GM19324 (cell line): ENCODE results near the gene MYD88.

Source experiments
- ATAC-seq: cut with Tn5 transposase; IDR thresholded peaks from one replicate; pipeline ENCODE4 v1.9.1; 2021; ENCODE audit warnings: mild to moderate bottlenecking, moderate library complexity; ENCODE audit not compliant: unreplicated experiment, low FRiP score

MYD88 gene

GRCh38 chr3:38139652-38140051 is 1.2 kb downstream of the MYD88 start:
- no peak for ATAC-seq

DNA sequence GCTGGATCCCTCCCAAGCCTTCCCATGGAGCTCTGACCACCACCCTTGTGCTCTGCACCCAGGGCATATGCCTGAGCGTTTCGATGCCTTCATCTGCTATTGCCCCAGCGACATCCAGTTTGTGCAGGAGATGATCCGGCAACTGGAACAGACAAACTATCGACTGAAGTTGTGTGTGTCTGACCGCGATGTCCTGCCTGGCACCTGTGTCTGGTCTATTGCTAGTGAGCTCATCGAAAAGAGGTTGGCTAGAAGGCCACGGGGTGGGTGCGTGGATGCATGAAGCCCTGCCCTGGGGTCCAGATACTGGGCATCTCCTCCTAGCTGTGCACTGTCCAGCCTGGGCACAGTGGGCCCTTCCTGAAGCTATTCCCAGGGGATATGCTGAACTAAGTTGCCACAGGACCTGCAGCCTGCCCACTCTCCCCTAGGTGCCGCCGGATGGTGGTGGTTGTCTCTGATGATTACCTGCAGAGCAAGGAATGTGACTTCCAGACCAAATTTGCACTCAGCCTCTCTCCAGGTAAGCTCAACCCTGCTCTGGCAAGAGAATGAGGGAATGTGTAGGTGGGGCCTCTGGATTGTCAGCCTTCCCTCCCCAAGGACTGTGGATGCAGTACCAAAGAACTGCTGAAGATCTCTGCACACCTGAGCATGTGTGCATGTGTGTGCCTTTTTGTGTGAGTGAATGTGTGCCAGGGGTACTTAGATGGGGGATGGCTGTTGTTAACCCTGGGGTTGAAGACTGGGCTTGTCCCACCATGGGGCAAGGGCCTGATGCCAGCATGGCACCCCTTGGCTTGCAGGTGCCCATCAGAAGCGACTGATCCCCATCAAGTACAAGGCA is 2.1 kb downstream of the MYD88 start:
- no peak for ATAC-seq

DNA sequence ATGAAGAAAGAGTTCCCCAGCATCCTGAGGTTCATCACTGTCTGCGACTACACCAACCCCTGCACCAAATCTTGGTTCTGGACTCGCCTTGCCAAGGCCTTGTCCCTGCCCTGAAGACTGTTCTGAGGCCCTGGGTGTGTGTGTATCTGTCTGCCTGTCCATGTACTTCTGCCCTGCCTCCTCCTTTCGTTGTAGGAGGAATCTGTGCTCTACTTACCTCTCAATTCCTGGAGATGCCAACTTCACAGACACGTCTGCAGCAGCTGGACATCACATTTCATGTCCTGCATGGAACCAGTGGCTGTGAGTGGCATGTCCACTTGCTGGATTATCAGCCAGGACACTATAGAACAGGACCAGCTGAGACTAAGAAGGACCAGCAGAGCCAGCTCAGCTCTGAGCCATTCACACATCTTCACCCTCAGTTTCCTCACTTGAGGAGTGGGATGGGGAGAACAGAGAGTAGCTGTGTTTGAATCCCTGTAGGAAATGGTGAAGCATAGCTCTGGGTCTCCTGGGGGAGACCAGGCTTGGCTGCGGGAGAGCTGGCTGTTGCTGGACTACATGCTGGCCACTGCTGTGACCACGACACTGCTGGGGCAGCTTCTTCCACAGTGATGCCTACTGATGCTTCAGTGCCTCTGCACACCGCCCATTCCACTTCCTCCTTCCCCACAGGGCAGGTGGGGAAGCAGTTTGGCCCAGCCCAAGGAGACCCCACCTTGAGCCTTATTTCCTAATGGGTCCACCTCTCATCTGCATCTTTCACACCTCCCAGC is 2.9 kb downstream of the MYD88 start:
- no peak for ATAC-seq

DNA sequence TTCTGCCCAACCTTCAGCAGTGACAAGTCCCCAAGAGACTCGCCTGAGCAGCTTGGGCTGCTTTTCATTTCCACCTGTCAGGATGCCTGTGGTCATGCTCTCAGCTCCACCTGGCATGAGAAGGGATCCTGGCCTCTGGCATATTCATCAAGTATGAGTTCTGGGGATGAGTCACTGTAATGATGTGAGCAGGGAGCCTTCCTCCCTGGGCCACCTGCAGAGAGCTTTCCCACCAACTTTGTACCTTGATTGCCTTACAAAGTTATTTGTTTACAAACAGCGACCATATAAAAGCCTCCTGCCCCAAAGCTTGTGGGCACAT is 3.5 kb downstream of the MYD88 start:
- ATAC-seq, result no peak

- no peak for ATAC-seq
Measured at GRCh38 chr3:38142959-38143358, 4.5 kb downstream of the MYD88 start.

DNA sequence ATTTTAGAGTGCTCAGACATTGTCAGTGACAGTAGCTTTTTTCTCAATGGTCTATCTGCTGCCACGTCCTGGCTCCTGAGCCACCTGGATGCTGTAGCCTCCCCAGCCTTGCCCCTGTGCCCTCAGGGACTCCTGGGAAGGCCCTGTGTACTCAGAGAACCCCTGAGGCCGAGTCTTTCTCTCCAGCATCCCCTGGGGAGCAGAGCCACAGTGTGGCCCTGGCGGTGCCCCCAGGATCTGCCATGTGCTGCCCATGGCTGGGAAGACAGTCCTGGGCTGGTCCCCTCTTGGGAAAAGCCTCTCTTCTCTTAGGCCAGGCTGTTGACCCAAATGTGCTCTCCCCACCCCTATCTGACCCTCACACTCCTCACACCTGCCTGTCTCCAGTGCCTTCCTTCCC is 5.0 kb downstream of the MYD88 start:
- ATAC-seq, result no peak

DNA sequence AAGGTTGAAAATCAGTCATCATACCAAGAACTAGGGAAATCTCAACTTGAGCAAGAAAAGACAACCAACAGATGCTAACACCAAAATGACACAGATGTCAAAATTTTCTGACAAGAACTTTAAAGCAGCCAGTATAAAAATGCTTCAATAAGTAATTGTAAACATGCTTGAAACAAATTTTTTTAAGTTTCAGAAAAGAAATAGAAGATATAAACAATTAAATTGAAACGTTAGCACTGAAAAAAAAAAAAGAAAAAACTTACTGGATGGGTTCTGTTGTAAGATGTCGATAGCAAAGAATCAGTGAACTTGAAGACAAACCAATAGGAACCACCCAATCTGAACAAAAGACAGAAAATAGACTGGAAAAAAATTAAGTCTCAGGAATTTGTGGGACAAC is 8.0 kb downstream of the MYD88 start:
- no peak for ATAC-seq

DNA sequence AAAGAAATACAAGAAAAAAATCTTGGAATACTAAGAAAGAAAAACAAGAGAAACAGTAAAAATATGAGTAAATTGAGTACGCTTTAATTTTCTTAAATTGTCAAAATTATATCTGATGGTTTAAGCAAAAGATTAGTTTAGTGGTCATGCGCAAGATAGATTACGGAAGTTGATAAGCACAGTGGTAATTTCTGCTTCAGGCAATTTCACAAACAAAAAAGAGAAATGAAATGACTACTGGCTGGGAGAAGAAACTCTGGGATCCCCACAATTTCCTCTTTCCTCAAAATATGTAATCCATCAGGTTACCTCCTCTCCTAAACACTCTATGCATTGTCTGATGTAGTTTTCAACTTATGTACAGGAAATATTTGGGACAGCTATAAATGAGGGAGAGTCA is 9.0 kb downstream of the MYD88 start:
- ATAC-seq, result no peak

DNA sequence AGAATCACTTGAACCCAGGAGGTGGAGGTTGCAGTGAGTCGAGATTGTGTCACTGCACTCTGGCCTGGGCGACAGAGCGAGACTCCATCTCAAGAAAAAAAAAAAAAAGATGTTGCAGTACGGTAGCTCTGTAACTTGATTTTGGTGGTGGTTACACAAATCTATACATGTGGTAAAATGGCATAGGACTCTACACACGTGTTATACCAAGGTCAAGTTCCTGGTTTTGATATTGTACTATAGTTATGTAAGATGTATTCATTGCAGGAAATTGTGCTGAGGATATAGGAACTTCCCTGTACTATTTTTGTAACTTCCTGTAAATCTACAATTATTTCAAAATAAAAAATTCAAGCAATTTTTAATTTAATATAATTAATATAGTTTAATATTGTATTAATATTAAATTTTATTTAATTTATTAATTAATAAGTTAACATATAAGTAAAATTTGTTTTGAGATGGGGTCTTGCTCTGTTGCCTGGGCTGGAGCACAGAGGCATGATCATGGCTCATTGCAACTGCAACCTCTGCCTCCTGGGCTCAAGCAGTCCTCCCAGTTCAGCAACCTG is 9.9 kb downstream of the MYD88 start:
- ATAC-seq, result no peak

DNA sequence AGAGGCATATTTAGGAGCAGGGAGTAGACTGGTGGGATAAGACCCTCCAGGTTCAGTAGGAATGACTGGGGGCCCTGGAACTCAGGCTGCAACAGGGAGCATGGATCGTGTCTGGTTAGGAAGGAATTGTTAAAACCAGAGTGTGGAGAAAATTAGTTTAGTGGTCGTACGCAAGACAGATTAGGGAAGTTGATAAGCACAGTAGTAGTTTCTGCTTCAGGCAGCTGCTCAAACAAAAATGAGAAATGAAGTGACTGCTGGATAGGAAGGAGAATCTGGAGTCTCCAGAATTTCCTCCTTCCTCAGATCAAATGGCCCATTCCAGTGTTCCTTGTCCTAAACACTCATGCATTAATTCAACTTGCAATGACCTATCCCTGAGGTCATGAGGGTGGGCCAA is 11.2 kb downstream of the MYD88 start:
- no peak for ATAC-seq

- ATAC-seq, result no peak
Measured at GRCh38 chr3:38150780-38151528, 12.5 kb downstream of the MYD88 start.

- ATAC-seq, result no peak
Measured at GRCh38 chr3:38151667-38152265, 13.3 kb downstream of the MYD88 start.

- no peak for ATAC-seq
Measured at GRCh38 chr3:38152609-38153008, 14.1 kb downstream of the MYD88 start.

GRCh38 chr3:38153221-38153620 is 14.8 kb downstream of the MYD88 start:
- ATAC-seq, result no peak

GRCh38 chr3:38154033-38154494 is 15.6 kb downstream of the MYD88 start:
- ATAC-seq, result no peak

DNA sequence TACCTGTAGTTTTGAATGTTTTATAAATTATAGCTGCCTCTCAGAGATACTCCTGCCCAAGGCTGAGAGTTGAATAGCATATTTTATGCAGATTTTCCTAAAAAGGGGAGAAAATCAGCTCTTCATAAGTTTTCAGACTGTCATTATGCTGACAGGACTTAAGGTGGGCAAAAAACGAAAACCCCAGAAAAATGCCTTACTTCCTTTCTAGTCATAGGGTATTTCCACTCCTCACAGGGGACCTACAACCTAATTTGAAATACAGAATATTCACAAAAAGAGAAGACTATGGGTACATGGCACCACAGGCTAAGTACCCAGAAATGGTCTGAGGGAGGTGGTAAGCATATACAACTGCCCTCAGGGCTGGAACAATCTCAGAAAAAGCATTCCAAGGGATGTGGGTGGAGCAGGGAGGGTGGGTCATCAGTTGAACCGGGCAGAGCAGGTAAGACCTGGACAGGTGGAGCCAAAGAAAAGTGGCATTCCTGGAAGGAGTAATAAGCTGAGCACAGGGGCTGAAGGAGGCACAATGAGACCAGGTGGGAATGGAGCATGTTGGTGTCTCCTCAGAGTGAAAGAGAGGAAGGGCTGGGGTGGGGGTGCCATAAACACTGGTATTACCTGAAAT is 16.3 kb downstream of the MYD88 start:
- no peak for ATAC-seq

DNA sequence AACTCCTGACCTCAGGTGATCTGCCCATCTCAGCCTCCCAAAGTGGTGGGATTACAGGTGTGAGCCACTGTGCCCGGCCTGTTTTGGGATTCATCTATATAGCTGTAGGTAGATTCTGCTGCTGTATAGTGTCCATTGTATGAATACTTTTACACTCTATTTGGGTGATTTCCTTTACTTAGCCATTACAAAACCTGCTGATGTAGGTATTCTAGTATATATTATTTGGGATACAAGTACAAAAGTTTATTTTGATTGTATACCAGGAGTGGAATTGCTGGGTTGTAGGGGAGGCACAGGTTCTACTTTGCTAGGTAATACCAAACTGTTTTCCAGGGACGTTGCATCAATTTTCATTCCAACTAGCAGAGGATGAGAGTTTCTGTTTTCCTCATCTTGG is 17.4 kb downstream of the MYD88 start:
- ATAC-seq, result no peak

DNA sequence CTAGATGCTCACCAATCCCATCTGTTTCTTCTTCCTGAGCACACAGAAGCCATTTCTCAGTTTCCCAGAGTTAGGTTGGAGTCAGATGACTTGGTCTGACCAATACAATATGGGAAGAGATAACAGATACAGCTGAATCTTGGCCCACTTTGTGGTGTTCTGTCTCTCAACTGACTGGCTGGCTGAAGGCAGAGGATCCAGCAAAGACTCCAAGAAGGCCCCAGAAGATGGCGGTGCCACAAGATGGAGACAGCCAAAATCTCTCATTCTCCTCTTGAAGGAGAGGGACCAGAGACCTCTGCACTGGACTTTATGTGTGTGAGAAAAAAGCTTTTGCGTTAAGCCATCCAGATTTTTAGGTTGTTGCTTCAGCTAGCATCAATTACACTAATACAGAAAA is 18.7 kb downstream of the MYD88 start:
- no peak for ATAC-seq

- ATAC-seq, result no peak
Measured at GRCh38 chr3:38157595-38157994, 19.1 kb downstream of the MYD88 start.

DNA sequence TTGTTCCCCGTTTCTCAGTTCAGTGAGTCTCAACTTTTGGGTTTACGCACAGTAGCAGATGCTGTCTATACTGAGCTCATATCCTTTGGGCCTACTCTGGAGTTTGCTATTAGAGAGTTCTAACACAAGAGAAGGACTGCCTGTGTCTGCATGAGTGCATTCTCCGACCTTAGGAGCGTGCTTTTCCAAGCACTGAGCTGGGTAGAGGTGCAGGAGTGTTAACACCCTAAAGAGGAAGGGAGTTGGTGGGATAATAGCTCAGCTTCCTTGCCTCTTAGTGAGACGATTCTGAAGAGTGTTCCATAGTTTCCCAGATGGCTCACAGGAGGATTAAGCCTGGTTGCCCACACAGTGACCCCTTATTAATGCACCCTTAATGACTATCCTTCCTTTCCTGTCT is 20.0 kb downstream of the MYD88 start:
- ATAC-seq, result no peak
